GM20000 (cell line): ENCODE measurements around the gene MRPL33.

Experiments used
- DNase-seq: peaks from one replicate; pipeline ENCODE4 v3.0.0; 2012; ENCODE audit warnings: low spot score
- CTCF ChIP-seq: IDR thresholded peaks from 2 replicates; pipeline ENCODE4 v1.5.1; 2012; ENCODE audit warnings: mild to moderate bottlenecking, control low read depth; ENCODE audit errors: extremely low read depth, missing control alignments

Gene MRPL33

GRCh38 chr2:27811768-27812167 lies 40.2 kb downstream of the MRPL33 start:
- DNase-seq = no peak

GRCh38 chr2:27814758-27815157 lies 43.2 kb downstream of the MRPL33 start:
- DNase-seq = no peak
- TF ChIP-seq CTCF = no peak

More at GRCh38 chr2:27811768-27812167, 40.2 kb downstream of the MRPL33 start:
- no peak for TF ChIP-seq CTCF

- TF ChIP-seq CTCF = no peak
- no peak for DNase-seq
Observed at GRCh38 chr2:27815860-27816438, 44.4 kb downstream of the MRPL33 start.

GRCh38 chr2:27822049-27822448 lies 50.5 kb downstream of the MRPL33 start:
- DNase-seq = no peak
- no peak for TF ChIP-seq CTCF

GRCh38 chr2:27823135-27823534 lies 51.6 kb downstream of the MRPL33 start:
- DNase-seq = no peak
- no peak for TF ChIP-seq CTCF

GRCh38 chr2:27823569-27823968 lies 52.0 kb downstream of the MRPL33 start:
- TF ChIP-seq CTCF = no peak
- DNase-seq = no peak

GRCh38 chr2:27824401-27824800 lies 52.9 kb downstream of the MRPL33 start:
- no peak for TF ChIP-seq CTCF
- DNase-seq = no peak
